ENCODE data around the gene FBXL17. TPM values are rescaled to one million over a fixed set of nuclear protein-coding genes. Genes with fewer than 3 reads are reported as not detected.

The FBXL17 gene
- total RNA-seq, 3 donors from 2014 or later: 22.6 to 31.3 (median 28.8) TPM

DNA sequence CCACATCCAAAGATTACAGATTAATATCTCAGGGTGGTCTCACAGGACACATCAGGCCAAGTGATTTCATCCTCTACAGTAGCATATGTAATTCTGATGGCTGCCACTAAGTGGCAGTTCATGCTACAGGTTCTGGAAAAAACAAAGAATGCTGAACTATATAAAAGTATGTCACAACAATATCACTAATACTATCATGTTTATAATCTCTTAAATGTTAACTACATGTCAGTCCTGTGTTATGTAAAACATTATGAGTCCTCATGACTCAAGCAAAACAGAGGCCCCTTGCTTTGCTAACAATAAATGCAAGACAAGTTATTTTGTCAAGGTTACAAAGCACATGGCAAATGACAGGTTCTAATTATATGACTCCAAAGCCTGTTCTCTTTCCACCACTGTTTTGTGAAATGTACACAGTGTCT is 233.2 kb downstream of the FBXL17 start:
- Histone ChIP-seq H3K9me3 (no peaks in the 10 kb centered on the region), H3K4me3 (no peak overlapping the region), H3K4me1 (no peaks in the 10 kb centered on the region), H3K36me3 (no peaks in the 10 kb centered on the region), H3K27me3 (no peaks in the 10 kb centered on the region), H3K27ac (no peak overlapping the region)
- intact Hi-C loops (cut with DNase I; ENCODE audit: low total_unique reads): no loop called here
- TF ChIP-seq POLR2A (IDR thresholded peaks at IDR 0.05) (no peak), POLR2AphosphoS5 (IDR thresholded peaks at IDR 0.05) (no peak), CTCF (IDR thresholded peaks at IDR 0.05) (no peak)
- no peak for DNase-seq (ENCODE audit: low spot score in 2 of 2)

DNA sequence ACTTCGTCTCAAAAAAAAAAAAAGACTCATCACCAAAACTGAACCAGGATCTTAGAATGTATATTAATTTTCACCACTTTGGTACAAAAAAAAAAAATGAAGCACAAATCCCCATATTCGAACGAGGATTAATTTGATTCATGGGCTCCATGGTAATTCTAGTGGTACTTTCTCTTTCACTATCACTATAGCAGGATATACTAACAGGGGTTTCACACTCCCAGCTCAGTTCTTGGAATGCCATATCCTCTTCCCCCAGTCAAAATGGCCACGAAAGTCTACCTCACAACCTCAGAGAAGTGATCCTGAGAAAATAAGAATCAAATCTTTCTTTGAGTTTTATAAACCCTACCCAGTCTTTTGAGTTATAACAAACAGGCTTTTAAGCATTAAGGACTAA is 235.7 kb downstream of the FBXL17 start:
- Histone ChIP-seq H3K27me3 (no peaks in the 10 kb centered on the region), H3K4me3 (no peak overlapping the region), H3K9me3 (no peaks in the 10 kb centered on the region), H3K4me1 (no peaks in the 10 kb centered on the region), H3K27ac (no peak overlapping the region), H3K36me3 (no peaks in the 10 kb centered on the region)
- DNase-seq (ENCODE audit: low spot score in 2 of 2): no peak
- intact Hi-C loops (cut with DNase I; ENCODE audit: low total_unique reads): no loop called here
- TF ChIP-seq POLR2A (IDR thresholded peaks at IDR 0.05) (no peak), POLR2AphosphoS5 (IDR thresholded peaks at IDR 0.05) (no peak)

GRCh38 chr5:108145351-108145750 is 236.5 kb downstream of the FBXL17 start:
- no peak for TF ChIP-seq CTCF (IDR thresholded peaks at IDR 0.05)
- TF ChIP-seq POLR2A (IDR thresholded peaks at IDR 0.05): no peak
- no peak for TF ChIP-seq POLR2AphosphoS5 (IDR thresholded peaks at IDR 0.05)
- Histone ChIP-seq H3K4me1 (no peaks in the 10 kb centered on the region), H3K27me3 (no peaks in the 10 kb centered on the region), H3K4me3 (no peak overlapping the region), H3K27ac (no peak overlapping the region), H3K9me3 (no peaks in the 10 kb centered on the region), H3K36me3 (no peaks in the 10 kb centered on the region)
- no peak for DNase-seq (ENCODE audit: low spot score in 2 of 2)
- intact Hi-C loops (cut with DNase I; ENCODE audit: low total_unique reads): no loop called here

- TF ChIP-seq POLR2A (IDR thresholded peaks at IDR 0.05) (no peak), CTCF (IDR thresholded peaks at IDR 0.05) (no peak)
- no peak for DNase-seq (ENCODE audit: low spot score in 2 of 2)
These were observed 237.6 kb downstream of the FBXL17 start for GRCh38 chr5:108144332-108144731.

DNA sequence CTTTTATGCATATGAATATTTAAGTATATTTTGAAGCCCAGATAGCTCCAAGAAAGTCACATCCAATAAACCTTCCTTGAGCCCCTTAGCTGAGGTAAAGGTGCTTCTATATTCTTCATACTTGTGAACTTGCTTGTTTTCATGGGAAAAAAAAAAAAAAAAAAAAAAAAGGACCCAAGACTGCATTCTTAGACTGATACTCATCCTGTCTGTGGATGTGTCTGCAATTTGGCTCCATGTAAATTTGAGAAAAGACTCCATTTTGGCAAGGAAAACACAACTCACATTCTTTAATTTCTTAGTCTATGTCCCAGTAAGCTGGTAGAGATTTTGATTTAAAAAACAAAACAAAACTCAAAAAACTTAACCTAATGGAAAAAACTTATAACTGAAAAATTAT is 238.3 kb downstream of the FBXL17 start:
- H3K27me3 ChIP-seq: no peaks in the 10 kb centered on the region
- intact Hi-C loops (cut with DNase I; ENCODE audit: low total_unique reads): no loop called here
- no peak overlapping the region for H3K4me3 ChIP-seq
- TF ChIP-seq POLR2AphosphoS5 (IDR thresholded peaks at IDR 0.05) (no peak), POLR2A (IDR thresholded peaks at IDR 0.05) (no peak), CTCF (IDR thresholded peaks at IDR 0.05) (no peak)
- no peaks in the 10 kb centered on the region for H3K9me3 ChIP-seq
- H3K27ac ChIP-seq: no peak overlapping the region
- no peaks in the 10 kb centered on the region for H3K36me3 ChIP-seq
- H3K4me1 ChIP-seq: no peaks in the 10 kb centered on the region
- DNase-seq (ENCODE audit: low spot score in 2 of 2): no peak

More at GRCh38 chr5:108144332-108144731, 237.6 kb downstream of the FBXL17 start:
- H3K4me1 ChIP-seq: no peaks in the 10 kb centered on the region
- no peaks in the 10 kb centered on the region for H3K9me3 ChIP-seq
- intact Hi-C loops (cut with DNase I; ENCODE audit: low total_unique reads): no loop called here
- H3K4me3 ChIP-seq: no peak overlapping the region
- no peaks in the 10 kb centered on the region for H3K27me3 ChIP-seq
- no peak overlapping the region for H3K27ac ChIP-seq
- H3K36me3 ChIP-seq: no peaks in the 10 kb centered on the region

DNA sequence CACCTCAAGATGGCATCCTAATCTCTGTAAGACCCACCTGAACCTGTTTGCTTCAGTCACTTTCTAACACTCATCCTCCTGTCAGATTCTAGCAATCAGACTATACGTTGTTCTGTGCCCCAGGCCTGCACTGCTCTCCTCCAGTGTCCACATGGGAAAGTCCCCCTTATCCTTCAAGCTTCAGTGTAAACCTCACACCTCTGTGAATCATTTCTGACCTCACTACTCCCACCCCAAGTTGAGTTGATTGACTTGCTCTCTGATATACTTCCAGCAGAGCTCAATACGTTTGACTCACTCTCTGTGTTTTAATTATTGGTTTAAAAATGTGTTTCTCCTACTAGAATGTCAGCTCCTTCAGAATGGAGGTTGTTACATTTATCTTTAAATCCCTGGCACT is 240.2 kb downstream of the FBXL17 start:
- intact Hi-C loops (cut with DNase I; ENCODE audit: low total_unique reads): no loop called here
- no peak for DNase-seq (ENCODE audit: low spot score in 2 of 2)
- H3K27me3 ChIP-seq: no peaks in the 10 kb centered on the region
- no peaks in the 10 kb centered on the region for H3K36me3 ChIP-seq
- no peak overlapping the region for H3K4me3 ChIP-seq
- H3K27ac ChIP-seq: no peak overlapping the region
- H3K4me1 ChIP-seq: no peaks in the 10 kb centered on the region
- TF ChIP-seq CTCF (IDR thresholded peaks at IDR 0.05) (no peak), POLR2AphosphoS5 (IDR thresholded peaks at IDR 0.05) (no peak), POLR2A (IDR thresholded peaks at IDR 0.05) (no peak)
- no peaks in the 10 kb centered on the region for H3K9me3 ChIP-seq

Data from breast epithelium (tissue), 4 donors.